Thymus (tissue), 11 donors: ENCODE data around the gene KCNJ18. TPM values are rescaled to one million over a fixed set of nuclear protein-coding genes. Genes with fewer than 3 reads are reported as not detected.
"Not testable (repeated sequence)": the region's sequence is repeated elsewhere in the genome, so short reads cannot be mapped to it uniquely, and the experiment has no call there.

Experiments
- DNase-seq, 9 donors: peaks; one replicate each; pipeline ENCODE4 v3.0.0-alpha.2; 2013; ENCODE audit warnings: low spot score in 9 of 9, low read depth in 6 of 9, missing footprints in 1 of 9
- H3K27ac ChIP-seq, 2 donors: one replicate each; pipeline ENCODE4 v1.5.1; 2013; ENCODE audit warnings: control low read depth in 1 of 2, low read depth in 1 of 2, low read length in 1 of 2, mild to moderate bottlenecking in 1 of 2, moderate library complexity in 1 of 2
- H3K27me3 ChIP-seq, 2 donors: one replicate each; pipeline ENCODE4 v1.5.1; 2013; ENCODE audit warnings: low read length in 1 of 2; ENCODE audit not compliant: control insufficient read depth in 2 of 2, insufficient read depth in 1 of 2
- H3K36me3 ChIP-seq, 2 donors: one replicate each; pipeline ENCODE4 v1.5.1; 2013; ENCODE audit warnings: low read length in 1 of 2, mild to moderate bottlenecking in 1 of 2, moderate library complexity in 1 of 2; ENCODE audit not compliant: control insufficient read depth in 2 of 2, insufficient read depth in 2 of 2
- H3K4me1 ChIP-seq, 2 donors: one replicate each; pipeline ENCODE4 v1.5.1; 2013; ENCODE audit warnings: low read length in 2 of 2; ENCODE audit not compliant: control insufficient read depth in 2 of 2, insufficient read depth in 2 of 2
- H3K4me3 ChIP-seq, 2 donors: one replicate each; pipeline ENCODE4 v1.5.1; 2013; ENCODE audit warnings: low read length in 2 of 2, control low read depth in 1 of 2, mild to moderate bottlenecking in 1 of 2
- H3K9me3 ChIP-seq, 2 donors: one replicate each; pipeline ENCODE4 v1.5.1; 2013; ENCODE audit warnings: low read length in 1 of 2, mild to moderate bottlenecking in 1 of 2; ENCODE audit not compliant: control insufficient read depth in 2 of 2, insufficient read depth in 1 of 2
- WGBS: extraction: QIAGEN DNeasy Blood & Tissue Kit; methylation state at CpG from one replicate; pipeline ENCODE4 v1.1.7; 2013; 5-methylcytosine and 5-hydroxymethylcytosine counted together
- polyA plus RNA-seq: library from polyadenylated mRNA; stranded (reverse); fragments of 200-250 nt; gene quantifications from one replicate; pipeline ENCODE4 v1.2.3, GENCODE V29; 2013
- total RNA-seq: library from RNA; stranded (reverse); fragments of 120-200 nt; gene quantifications from one replicate; pipeline ENCODE4 v1.2.4, GENCODE V29; 2013
- donor health status: healthy.

KCNJ18 gene
- total and polyA plus RNA-seq, 2 donors, result 0.21 TPM; not detected in 1

DNA sequence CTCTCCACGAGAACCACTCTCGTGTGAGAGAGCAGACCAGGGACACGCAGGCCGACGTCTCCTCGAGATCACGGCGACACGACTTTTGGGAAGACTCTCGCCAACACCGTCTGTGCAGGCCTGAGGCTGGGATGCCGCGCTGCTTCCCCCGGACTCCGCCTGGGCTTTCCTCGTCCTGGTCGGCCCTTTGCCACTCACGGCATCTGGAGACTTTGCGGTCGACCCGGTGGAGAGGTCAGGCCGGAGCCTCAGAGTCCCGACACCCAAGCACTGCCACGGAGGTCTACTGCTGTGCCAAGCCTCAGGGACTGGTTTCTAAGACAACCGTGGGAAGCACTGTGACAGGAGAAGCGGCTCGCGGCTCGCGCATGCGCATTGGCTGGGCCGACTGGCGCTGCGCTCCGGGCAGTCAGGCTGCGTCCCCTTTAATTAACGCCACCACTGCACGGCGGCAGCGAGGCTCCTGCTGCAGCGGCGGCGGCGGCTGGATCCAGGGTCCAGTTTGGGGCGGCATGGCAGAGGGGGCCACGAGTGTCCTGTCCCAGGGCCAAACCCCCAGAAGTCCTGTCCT is 9.1 kb upstream of the KCNJ18 start:
- not testable (repeated sequence) for H3K4me3 ChIP-seq, DNase-seq, H3K36me3 ChIP-seq, H3K27me3 ChIP-seq, H3K4me1 ChIP-seq, H3K27ac ChIP-seq
- peaks cover 2 to 28% of the 10 kb centered on the region in 2 donors for H3K9me3 ChIP-seq
- 86% methylated on average over 41 of the region's 46 CpGs for WGBS

- WGBS, result 89% methylated on average over 18 of the region's 18 CpGs
Observed at GRCh38 chr17:21683897-21684296, 8.4 kb upstream of the KCNJ18 start.

GRCh38 chr17:21684384-21684783 is 7.9 kb upstream of the KCNJ18 start:
- not testable (repeated sequence) for H3K36me3 ChIP-seq, DNase-seq, H3K4me3 ChIP-seq, H3K4me1 ChIP-seq, H3K27me3 ChIP-seq, H3K27ac ChIP-seq
- WGBS, result 96% methylated on average over 26 of the region's 33 CpGs
- peaks cover 2 to 31% of the 10 kb centered on the region in 2 donors for H3K9me3 ChIP-seq

More at GRCh38 chr17:21683897-21684296, 8.4 kb upstream of the KCNJ18 start:
- not testable (repeated sequence) for H3K4me3 ChIP-seq, H3K36me3 ChIP-seq, H3K27me3 ChIP-seq, H3K27ac ChIP-seq, DNase-seq, H3K4me1 ChIP-seq
- peaks cover 2 to 31% of the 10 kb centered on the region in 2 donors for H3K9me3 ChIP-seq

DNA sequence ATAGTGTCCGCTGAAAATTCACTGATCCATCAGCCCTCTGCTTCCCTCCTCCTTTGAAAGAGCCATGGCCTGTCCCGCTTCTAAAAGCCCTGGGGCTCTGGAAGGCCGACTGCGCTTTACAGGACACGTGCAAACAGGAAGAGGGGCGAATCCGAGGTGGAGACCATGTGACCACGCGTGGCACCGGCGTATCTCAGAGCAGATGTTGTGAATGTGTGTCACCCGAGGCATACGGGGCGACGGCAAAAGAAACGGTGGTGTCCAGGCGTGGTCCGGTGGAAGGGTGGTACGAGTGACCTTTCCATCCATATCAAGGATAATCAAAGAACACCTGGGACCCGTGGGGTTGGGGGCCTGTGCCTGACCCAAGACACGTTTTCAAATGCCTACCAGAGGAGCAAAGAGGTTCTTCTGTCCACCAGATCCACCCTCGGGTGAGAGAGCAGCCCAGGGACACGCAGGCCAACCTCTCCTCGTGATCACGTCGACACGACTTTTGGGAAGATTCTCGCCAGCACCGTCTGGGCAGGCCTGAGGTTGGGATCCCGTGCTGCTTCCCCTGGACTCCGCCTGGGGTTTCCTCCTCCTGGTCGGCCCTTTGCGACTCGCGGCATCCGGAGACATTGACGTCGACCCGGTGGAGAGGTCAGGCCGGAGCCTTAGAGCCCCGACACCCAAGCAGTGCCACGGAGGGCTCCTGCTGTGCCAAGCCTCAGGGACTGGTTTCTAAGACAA is 7.1 kb upstream of the KCNJ18 start:
- not testable (repeated sequence) for H3K27ac ChIP-seq, H3K4me3 ChIP-seq, H3K36me3 ChIP-seq, H3K4me1 ChIP-seq, H3K27me3 ChIP-seq, DNase-seq
- peaks cover 2 to 28% of the 10 kb centered on the region in 2 donors for H3K9me3 ChIP-seq
- 86% methylated on average over 42 of the region's 42 CpGs for WGBS

DNA sequence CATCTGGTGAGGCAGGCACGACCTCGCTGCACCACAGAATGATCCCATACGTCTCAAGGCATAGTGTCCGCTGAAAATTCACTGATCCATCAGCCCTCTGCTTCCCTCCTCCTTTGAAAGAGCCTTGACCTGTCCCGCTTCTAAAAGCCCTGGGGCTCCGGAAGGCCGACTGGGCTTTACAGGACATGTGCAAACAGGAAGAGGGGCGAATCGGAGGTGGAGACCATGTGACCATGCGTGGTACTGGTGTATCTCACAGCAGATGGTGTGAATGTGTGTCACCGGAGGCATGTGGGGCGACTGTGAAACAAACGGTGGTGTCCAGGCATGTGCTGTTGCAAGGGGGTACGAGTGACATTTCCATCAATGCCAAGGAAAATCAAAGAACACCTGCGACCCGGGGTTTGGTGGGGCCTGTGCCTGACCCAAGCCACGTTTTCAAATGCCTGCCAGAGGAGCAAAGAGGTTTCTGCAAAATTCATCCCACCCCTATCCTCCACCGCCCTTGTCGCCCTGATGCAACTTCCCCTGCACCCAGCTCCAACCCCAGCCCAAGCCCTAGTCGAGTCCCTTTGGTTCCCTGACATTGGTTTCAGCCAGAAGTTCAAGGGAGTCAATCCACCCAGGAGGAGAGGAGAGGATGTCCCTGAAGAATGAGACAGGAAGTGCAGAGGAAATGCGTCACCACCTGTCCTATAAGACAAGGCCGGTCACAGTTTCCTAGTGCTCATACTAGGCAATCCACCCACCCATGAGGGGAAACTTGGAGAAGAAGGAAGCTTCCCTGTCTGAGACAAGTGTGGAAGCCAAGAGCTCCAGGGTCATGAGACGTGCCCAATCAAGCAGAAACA is 5.9 kb upstream of the KCNJ18 start:
- 81% methylated on average over 23 of the region's 23 CpGs for WGBS
- Histone ChIP-seq H3K27ac (no peak overlapping the region), H3K4me1 (no peaks in the 10 kb centered on the region), H3K4me3 (no peak overlapping the region), H3K36me3 (no peaks in the 10 kb centered on the region), H3K9me3 (peaks cover 1 to 34% of the 10 kb centered on the region in 2 donors), H3K27me3 (no peaks in the 10 kb centered on the region)
- no peak for DNase-seq

GRCh38 chr17:21687136-21687953 is 5.0 kb upstream of the KCNJ18 start:
- Histone ChIP-seq H3K27ac (no peak overlapping the region), H3K9me3 (peaks cover 2 to 40% of the 10 kb centered on the region in 2 donors), H3K4me3 (no peak overlapping the region), H3K36me3 (no peaks in the 10 kb centered on the region), H3K27me3 (no peaks in the 10 kb centered on the region), H3K4me1 (no peaks in the 10 kb centered on the region)
- 84% methylated on average over 19 of the region's 19 CpGs for WGBS
- DNase-seq, result no peak

DNA sequence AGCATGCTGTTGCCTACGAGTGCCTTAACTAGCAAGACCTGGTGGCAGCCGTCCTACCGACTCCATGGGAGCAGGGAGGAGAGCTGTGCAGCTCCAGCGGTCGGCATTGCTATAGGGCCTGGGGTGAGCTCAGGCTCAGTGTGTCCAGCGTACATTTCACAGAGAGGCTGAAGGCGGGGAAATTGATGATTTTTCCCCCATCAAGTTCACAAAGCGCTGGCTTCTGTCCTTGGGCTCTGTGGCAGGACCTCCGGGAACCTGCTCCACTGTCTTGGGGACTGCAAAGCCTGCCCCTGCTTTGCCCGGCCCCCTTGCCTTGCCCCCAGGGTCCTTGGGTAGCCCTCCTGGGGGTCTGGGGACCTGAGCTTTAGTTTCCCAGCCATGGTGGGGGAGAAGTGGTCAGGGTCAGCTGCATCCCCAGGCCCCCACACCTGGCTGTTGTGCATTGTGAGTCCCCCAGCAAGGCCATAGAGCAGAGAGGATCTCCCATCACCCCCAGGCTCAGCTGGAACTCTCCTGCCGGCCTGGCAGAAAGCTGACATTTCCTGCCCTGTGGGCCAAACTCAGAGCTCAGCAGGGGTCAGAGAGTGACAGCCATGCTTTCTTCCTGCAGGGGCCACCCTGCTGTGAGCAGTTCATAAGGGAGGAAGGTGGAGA is 3.9 kb upstream of the KCNJ18 start:
- H3K4me3 ChIP-seq, result no peak overlapping the region
- no peak for DNase-seq

GRCh38 chr17:21689604-21690003 is 2.7 kb upstream of the KCNJ18 start:
- Histone ChIP-seq H3K27ac (no peak overlapping the region), H3K4me3 (no peak overlapping the region), H3K4me1 (no peaks in the 10 kb centered on the region), H3K36me3 (no peaks in the 10 kb centered on the region), H3K9me3 (peaks cover 2 to 40% of the 10 kb centered on the region in 2 donors), H3K27me3 (no peaks in the 10 kb centered on the region)
- DNase-seq, result no peak
- WGBS, result 90% methylated on average over 7 of the region's 7 CpGs

More for the DNA sequence above, 3.9 kb upstream of the KCNJ18 start:
- Histone ChIP-seq H3K4me1 (no peaks in the 10 kb centered on the region), H3K36me3 (no peaks in the 10 kb centered on the region), H3K27me3 (no peaks in the 10 kb centered on the region), H3K9me3 (peaks cover 2 to 40% of the 10 kb centered on the region in 2 donors), H3K27ac (no peak overlapping the region)
- 81% methylated on average over 11 of the region's 11 CpGs for WGBS
